Measurements from ENCODE around the gene SENP1. TPM values are rescaled to one million over a fixed set of nuclear protein-coding genes. Genes with fewer than 3 reads are reported as not detected.

SENP1 gene
- total and polyA plus RNA-seq, 2 of the 13 experiments (the other 11 are each of a cell fraction or from before 2014, with no cell fraction given) = 14.0 to 20.2 TPM

GRCh38 chr12:48105867-48106680 lies at the start of gene SENP1 (continued):
- TF ChIP-seq MTA1 (CRISPR knock-in tag; IDR thresholded peaks at IDR 0.05; ENCODE audit: borderline replicate concordance) (peak; percentile 49; the same call in 1 of the 2 replicates), SOX13 (IDR thresholded peaks at IDR 0.05) (no peak), SOX13 (CRISPR knock-in tag; conservative IDR thresholded peaks at IDR 0.05 in 1 of 2, IDR thresholded peaks at IDR 0.05 in 1 of 2) (no peak), CBX1 (IDR thresholded peaks at IDR 0.05; ENCODE audit: low read depth) (peak; percentile 80), ZNF773 (CRISPR knock-in tag; IDR thresholded peaks at IDR 0.05; ENCODE audit: borderline replicate concordance) (0 out of 2 replicates have a peak, but pooled peaks have one; percentile 30), EP300 (IDR thresholded peaks at IDR 0.05; ENCODE audit: low read depth in 2 of 2, low read length in 2 of 2) (0 out of 4 replicates have a peak, but pooled peaks of 1 of the 2 experiments have one; percentile 19), EP300 (CRISPR knock-in tag; IDR thresholded peaks at IDR 0.05; ENCODE audit: borderline replicate concordance) (no peak), LRRFIP1 (CRISPR knock-in tag; conservative IDR thresholded peaks at IDR 0.05) (no peak), ZNF224 (CRISPR knock-in tag; IDR thresholded peaks at IDR 0.05) (peak; percentile 23; the same call in 1 of the 2 replicates), NR1H2 (CRISPR knock-in tag; IDR thresholded peaks at IDR 0.05; ENCODE audit: borderline replicate concordance, low read depth) (no peak), IKZF5 (CRISPR knock-in tag; IDR thresholded peaks at IDR 0.05) (0 out of 2 replicates have a peak, but pooled peaks have one; percentile 68), NR2F1 (CRISPR knock-in tag; IDR thresholded peaks at IDR 0.05) (0 out of 4 replicates have a peak, but pooled peaks of 1 of the 2 experiments have one; percentile 13), AHR (CRISPR knock-in tag; IDR thresholded peaks at IDR 0.05) (peak; percentile 18; the same call in 1 of the 2 replicates), KLF9 (CRISPR knock-in tag; IDR thresholded peaks at IDR 0.05; ENCODE audit: low read depth) (no peak), PHF21A (CRISPR knock-in tag; IDR thresholded peaks at IDR 0.05) (peak; percentile 86), THAP7 (CRISPR knock-in tag; IDR thresholded peaks at IDR 0.05) (no peak), GATA4 (IDR thresholded peaks at IDR 0.05; ENCODE audit: borderline replicate concordance, low read depth) (no peak), KLF6 (CRISPR knock-in tag; IDR thresholded peaks at IDR 0.05) (peak; percentile 34; the same call in 1 of the 2 replicates), PRMT3 (CRISPR knock-in tag; IDR thresholded peaks at IDR 0.05; ENCODE audit: borderline replicate concordance, low read depth) (no peak), ARNTL (CRISPR knock-in tag; IDR thresholded peaks at IDR 0.05) (no peak), ZNF879 (CRISPR knock-in tag; IDR thresholded peaks at IDR 0.05) (no peak), ZNF549 (CRISPR knock-in tag; IDR thresholded peaks at IDR 0.05) (no peak), ZNF674 (CRISPR knock-in tag; IDR thresholded peaks at IDR 0.05; ENCODE audit: low read depth) (no peak), RCOR2 (CRISPR knock-in tag; IDR thresholded peaks at IDR 0.05) (no peak), DNMT3B (CRISPR knock-in tag; conservative IDR thresholded peaks at IDR 0.05) (peak; percentile 73), MZF1 (CRISPR knock-in tag; IDR thresholded peaks at IDR 0.05; ENCODE audit: borderline replicate concordance) (0 out of 2 replicates have a peak, but pooled peaks have one; percentile 47)

Measured in HepG2 (cell line).